Kidney (tissue), 14 donors: Measurements from ENCODE around the gene CA5B. TPM values are rescaled to one million over a fixed set of nuclear protein-coding genes. Genes with fewer than 3 reads are reported as not detected.

Source experiments
- DNase-seq, 5 donors: peaks; one replicate each; pipeline ENCODE4 v3.0.0-alpha.2; 2013 to 2020
- FAIRE-seq: peaks from 2 replicates; lab custom pipeline; 2012; peaks lifted over from hg19 to GRCh38; lab: Jason Lieb, UNC
- H3K27ac ChIP-seq, 2 donors: one replicate each; pipeline ENCODE4 v1.7.0; 2013; ENCODE audit warnings: low read depth in 2 of 2, low read length in 2 of 2, inconsistent platforms in 1 of 2
- H3K27me3 ChIP-seq: one replicate; pipeline ENCODE4 v1.7.1; 2013; ENCODE audit warnings: low read length, inconsistent platforms; ENCODE audit not compliant: control insufficient read depth, insufficient read depth
- H3K36me3 ChIP-seq, 3 donors: one replicate each; pipeline versions ENCODE4 v1.7.0 to v1.7.1; 2013; ENCODE audit warnings: low read length in 3 of 3, control low read depth in 1 of 3, inconsistent platforms in 1 of 3; ENCODE audit not compliant: insufficient read depth in 3 of 3, control insufficient read depth in 2 of 3
- H3K4me1 ChIP-seq, 3 donors: one replicate each; pipeline versions ENCODE4 v1.7.0 to v1.7.1; 2013; ENCODE audit warnings: low read length in 3 of 3, inconsistent platforms in 1 of 3, low read depth in 1 of 3; ENCODE audit not compliant: control insufficient read depth in 2 of 3, insufficient read depth in 2 of 3
- H3K4me3 ChIP-seq, 3 donors: one replicate each; pipeline versions ENCODE4 v1.7.0 to v1.8.1; 2013; ENCODE audit warnings: low read length in 3 of 3, control low read depth in 1 of 3, inconsistent platforms in 1 of 3
- H3K9ac ChIP-seq, 3 donors: one replicate each; pipeline versions ENCODE4 v1.7.0 to v1.7.1; 2013; ENCODE audit warnings: low read length in 3 of 3, control low read depth in 1 of 3, inconsistent platforms in 1 of 3
- H3K9me3 ChIP-seq, 3 donors: one replicate each; pipeline versions ENCODE4 v1.7.0 to v1.7.1; 2013; ENCODE audit warnings: low read length in 3 of 3, control low read depth in 1 of 3, inconsistent platforms in 1 of 3; ENCODE audit not compliant: control insufficient read depth in 2 of 3, insufficient read depth in 1 of 3
- CTCF ChIP-seq: IDR thresholded peaks from 3 replicates; pipeline ENCODE4 v1.5.1; 2012; ENCODE audit warnings: mild to moderate bottlenecking, moderate library complexity, borderline replicate concordance; ENCODE audit not compliant: insufficient read depth; ENCODE audit errors: extremely low read depth
- intact Hi-C: fragments of 100-400 bp; cut with DNase I; formaldehyde crosslinking; loops from one replicate; pipeline ENCODE4 v1.11.1; 2022
- polyA plus RNA-seq: library from polyadenylated mRNA; stranded (reverse); fragments of 350-450 nt; fragmentation: Illumina TruSeq; extraction: RNeasy Lipid Tissue Mini Kit (QIAGEN cat#74804); gene quantifications from one replicate; pipeline ENCODE4 v1.2.3, GENCODE V29; 2014; ENCODE audit warnings: low read depth, low replicate concordance; ENCODE audit not compliant: insufficient read depth
- total RNA-seq: library from RNA; stranded (reverse); fragmentation: NEBNext Ultra II Directional; extraction: Animal tissue kit (Norgen Biotek cat#: 25700); gene quantifications from one replicate; pipeline ENCODE4 v1.2.1, GENCODE V29; 2021
- donor health status: control.
- donor health status: control.
- donor health status: control.
- donor health status: control.
- donor health status: control.
- donor health status: DM: yes; HTN: yes; CAD: no.
- donor health status: Normal renal cell carcinoma (clear cell type).

CA5B gene
- total and polyA plus RNA-seq, 2 donors from 2014 or later, result 1.9 to 18.2 TPM

GRCh38 chrX:15804563-15804962 is 66.5 kb downstream of the CA5B start:
- no peak for DNase-seq
- Histone ChIP-seq H3K4me1 (no peaks in the 10 kb centered on the region), H3K27ac (no peak overlapping the region), H3K9ac (no peak overlapping the region), H3K27me3 (no peaks in the 10 kb centered on the region), H3K4me3 (no peak overlapping the region), H3K36me3 (peaks cover 0 to 7% (median 0%) of the 10 kb centered on the region in 3 donors), H3K9me3 (no peaks in the 10 kb centered on the region)
- TF ChIP-seq CTCF, result no peak
- intact Hi-C loops, result no loop called here
- no peak for FAIRE-seq

- FAIRE-seq, result no peak
- no peak for TF ChIP-seq CTCF
- H3K27ac ChIP-seq, result no peak overlapping the region
- H3K9ac ChIP-seq, result no peak overlapping the region
- H3K9me3 ChIP-seq, result no peaks in the 10 kb centered on the region
- peaks cover 0 to 12% (median 0%) of the 10 kb centered on the region in 3 donors for H3K36me3 ChIP-seq
- DNase-seq, result no peak
- no peak overlapping the region for H3K4me3 ChIP-seq
- no peaks in the 10 kb centered on the region for H3K4me1 ChIP-seq
- intact Hi-C loops, result no loop called here
- no peaks in the 10 kb centered on the region for H3K27me3 ChIP-seq
Measured at GRCh38 chrX:15808254-15808653, 70.2 kb downstream of the CA5B start.

GRCh38 chrX:15812192-15812938 is 74.3 kb downstream of the CA5B start:
- Histone ChIP-seq H3K27me3 (no peaks in the 10 kb centered on the region), H3K9me3 (no peaks in the 10 kb centered on the region), H3K9ac (no peak overlapping the region), H3K36me3 (peaks cover 0 to 11% (median 3%) of the 10 kb centered on the region in 3 donors), H3K27ac (no peak overlapping the region), H3K4me1 (no peaks in the 10 kb centered on the region), H3K4me3 (no peak overlapping the region)
- TF ChIP-seq CTCF, result no peak
- DNase-seq (no peak), FAIRE-seq (no peak)
- intact Hi-C loops, result no loop called here

- Histone ChIP-seq H3K9ac (no peak overlapping the region), H3K36me3 (peaks cover 0 to 11% (median 3%) of the 10 kb centered on the region in 3 donors), H3K9me3 (no peaks in the 10 kb centered on the region), H3K27me3 (no peaks in the 10 kb centered on the region), H3K27ac (no peak overlapping the region), H3K4me1 (no peaks in the 10 kb centered on the region), H3K4me3 (no peak overlapping the region)
- TF ChIP-seq CTCF, result no peak
- FAIRE-seq, result no peak
- DNase-seq, result no peak
- intact Hi-C loops, result no loop called here
Measured at GRCh38 chrX:15813416-15813815, 75.3 kb downstream of the CA5B start.
